Stomach (tissue), 9 donors: ENCODE measurements around the gene SFXN4. TPM values are rescaled to one million over a fixed set of nuclear protein-coding genes. Genes with fewer than 3 reads are reported as not detected.
A peak's percentile ranks its signal among the peaks of the same experiment; 100 is the strongest.

Source experiments
- DNase-seq, 2 donors: peaks; one replicate each; pipeline versions ENCODE4 v3.0.0 to v3.0.0-alpha.2; 2013 to 2019
- H3K27ac ChIP-seq, 5 donors: fragments of 200-600 bp in 4 of 5; sonication (generic) in 4 of 5; one replicate each; pipeline ENCODE4 v1.5.1; 2013 to 2019; ENCODE audit warnings: mild to moderate bottlenecking in 1 of 5, moderate library complexity in 1 of 5
- H3K27me3 ChIP-seq, 3 donors: fragments of 200-600 bp; sonication (generic); one replicate each; pipeline ENCODE4 v1.5.1; 2017 to 2019; ENCODE audit warnings: mixed run types in 1 of 3
- H3K36me3 ChIP-seq, 4 donors: fragments of 200-600 bp; sonication (generic); 1 replicate in 3 of 4; 2 replicates in 1 of 4; pipeline ENCODE4 v1.5.1; 2016 to 2019
- H3K4me1 ChIP-seq, 4 donors: fragments of 200-600 bp; sonication (generic); one replicate each; pipeline ENCODE4 v1.5.1; 2016 to 2019
- H3K4me3 ChIP-seq, 4 donors: fragments of 200-600 bp; sonication (generic) in 3 of 4; one replicate each; pipeline ENCODE4 v1.5.1; 2016 to 2019; ENCODE audit warnings: mild to moderate bottlenecking in 1 of 4
- H3K9me3 ChIP-seq, 4 donors: fragments of 200-600 bp; sonication (generic); one replicate each; pipeline ENCODE4 v1.5.1; 2016 to 2019
- CTCF ChIP-seq, 7 experiments: fragments of 450-650 bp in 4 of 7; fragments of 200-600 bp in 3 of 7; sonication (generic) in 3 of 7; IDR thresholded peaks; one replicate each; pipeline ENCODE4 v1.5.1; 2016 to 2019; ENCODE audit warnings: antibody characterized with exemption in 7 of 7, control low read depth in 2 of 7, mild to moderate bottlenecking in 1 of 7
- EP300 ChIP-seq: sonication (generic); formaldehyde crosslinking; IDR thresholded peaks from one replicate; pipeline ENCODE4 v1.6.1; 2017; ENCODE audit warnings: antibody characterized with exemption
- POLR2A ChIP-seq, 4 donors: fragments of 450-650 bp; IDR thresholded peaks; one replicate each; pipeline ENCODE4 v1.6.1; 2016; ENCODE audit warnings: antibody characterized with exemption in 4 of 4, control low read depth in 2 of 4, mild to moderate bottlenecking in 1 of 4, moderate library complexity in 1 of 4
- POLR2AphosphoS5 ChIP-seq, 3 donors: sonication (generic); formaldehyde crosslinking; IDR thresholded peaks; one replicate each; pipeline ENCODE4 v1.6.1; 2016; ENCODE audit warnings: antibody characterized with exemption in 3 of 3
- WGBS, 5 donors: extraction: QIAGEN DNeasy Blood & Tissue Kit in 3 of 5; methylation state at CpG; one replicate each; pipeline versions ENCODE4 v1.1.5 to v1.1.7; 2013 to 2018; 5-methylcytosine and 5-hydroxymethylcytosine counted together
- intact Hi-C: fragments of 100-400 bp; cut with DNase I; formaldehyde crosslinking; loops from one replicate; pipeline ENCODE4 v1.15.1; 2023; ENCODE audit warnings: low total_unique reads
- polyA plus RNA-seq, 3 donors: library from polyadenylated mRNA; stranded (reverse); fragments of 200-250 nt; gene quantifications; one replicate each; pipeline ENCODE4 v1.2.3, GENCODE V29; 2013
- total RNA-seq, 5 donors: library from RNA; depleted of rRNA; stranded (reverse); fragments of >200 nt; gene quantifications; one replicate each; pipeline versions ENCODE4 v1.1.0 to v1.2.3, GENCODE V29; 2014 to 2016
- donor health status: healthy with polysubstance abuse.
- donor health status: Bipolar disorder and iron deficiency.
- donor health status: healthy.

Gene SFXN4
- total and polyA plus RNA-seq, 8 donors, result 2.7 to 72.7 (median 24.8) TPM

- Histone ChIP-seq H3K27ac (peak within 1 kb of the TSS; percentile 86 to 96 (median 94)), H3K36me3 (peaks cover 13 to 33% (median 24%) of the 10 kb centered on the region in 4 donors), H3K9me3 (no peaks in the 10 kb centered on the region), H3K27me3 (no peaks in the 10 kb centered on the region), H3K4me1 (peaks cover 9 to 44% (median 29%) of the 10 kb centered on the region in 4 donors), H3K4me3 (peak within 1 kb of the TSS; percentile 54 to 94 (median 84))
- DNase-seq, result peak; percentile 93 to 98
- WGBS, 5 donors, result 0 to 1% (median 0%) methylated on average over 14 to 45 of the region's 45 CpGs
- TF ChIP-seq POLR2AphosphoS5 (IDR thresholded peaks at IDR 0.05) (peak; percentile 3 to 93 (median 85)), CTCF (IDR thresholded peaks at IDR 0.05) (peak in 3 of 7 experiments; percentile 10 to 42 (median 17)), POLR2A (IDR thresholded peaks at IDR 0.05) (peak in 2 of 4 donors; percentile 6 to 43), EP300 (no peak)
- intact Hi-C loops, result no loop called here
These were observed 13.0 kb upstream of the SFXN4 start, which contains the start of gene PRDX3 for GRCh38 chr10:119178372-119179119. PRDX3 (minus strand) TSS chr10:119178812; CDS start chr10:119178790, 22 bp downstream.

DNA sequence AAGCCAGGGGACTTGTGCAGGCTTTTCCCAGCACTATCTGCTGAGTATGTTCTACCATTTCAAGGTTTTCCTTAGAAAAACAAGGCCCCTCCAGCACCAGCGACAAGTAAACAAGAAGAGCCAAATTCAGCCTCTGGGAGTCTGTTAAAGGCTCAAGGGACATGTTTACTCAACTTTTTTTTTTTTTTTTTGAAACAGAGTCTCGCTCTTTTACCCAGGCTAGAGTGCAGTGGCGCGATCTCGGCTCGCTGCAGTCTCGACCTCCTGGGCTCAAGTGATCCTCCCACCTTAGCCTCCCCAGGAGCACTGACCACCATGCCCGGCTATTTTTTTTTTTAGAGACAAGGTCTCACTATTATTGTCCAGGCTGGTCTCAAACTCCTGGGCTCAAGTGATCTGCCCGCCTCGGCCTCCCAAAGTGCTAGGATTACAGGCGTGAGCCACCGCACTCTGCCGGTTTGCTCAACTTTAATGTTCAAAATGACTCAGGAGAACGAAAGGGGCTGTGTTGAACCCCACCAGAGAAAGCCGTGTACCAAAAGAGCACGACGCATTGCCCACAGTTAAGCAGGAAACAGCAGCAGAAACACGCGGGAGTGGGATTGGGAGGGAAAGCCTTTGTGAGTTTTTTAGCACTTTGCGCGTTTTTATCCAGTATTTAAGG lies 12.3 kb upstream of the SFXN4 start:
- H3K4me1 ChIP-seq, result peaks cover 9 to 48% (median 30%) of the 10 kb centered on the region in 4 donors
- peak overlapping the region; percentile 54 to 94 (median 84) for H3K4me3 ChIP-seq
- peaks cover 20 to 40% (median 31%) of the 10 kb centered on the region in 4 donors for H3K36me3 ChIP-seq
- intact Hi-C loops, result no loop called here
- TF ChIP-seq POLR2AphosphoS5 (IDR thresholded peaks at IDR 0.05), result no peak
- no peak for TF ChIP-seq CTCF (IDR thresholded peaks at IDR 0.05)
- TF ChIP-seq POLR2A (IDR thresholded peaks at IDR 0.05), result no peak
- TF ChIP-seq EP300, result no peak
- no peaks in the 10 kb centered on the region for H3K27me3 ChIP-seq
- WGBS, 5 donors, result 6 to 18% (median 7%) methylated on average over 21 of the region's 21 CpGs
- DNase-seq, result no peak
- peak overlapping the region; percentile 86 to 96 (median 94) for H3K27ac ChIP-seq
- H3K9me3 ChIP-seq, result no peaks in the 10 kb centered on the region

DNA sequence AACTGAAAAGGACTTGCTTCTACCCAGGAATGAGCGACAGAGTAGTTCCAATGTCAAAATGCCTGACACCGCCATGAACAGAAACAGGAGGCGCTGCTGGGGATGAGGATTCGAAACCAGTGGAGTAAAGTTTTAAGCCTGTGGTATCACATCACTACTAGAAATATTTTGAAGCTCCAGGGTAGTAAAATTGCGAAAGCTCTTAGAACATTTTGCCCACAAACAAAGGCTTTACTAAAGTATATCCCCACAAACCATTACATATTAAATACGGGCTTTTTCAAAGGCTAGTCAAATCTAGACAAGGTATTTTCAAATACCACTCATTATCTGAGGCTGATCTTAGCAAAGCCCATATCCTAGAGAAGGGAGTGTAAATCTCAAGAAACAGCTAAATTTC lies 10.7 kb upstream of the SFXN4 start:
- Histone ChIP-seq H3K9me3 (no peaks in the 10 kb centered on the region), H3K4me1 (peaks cover 9 to 54% (median 32%) of the 10 kb centered on the region in 4 donors), H3K27me3 (no peaks in the 10 kb centered on the region), H3K27ac (peak overlapping the region in 1 of 5 donors; percentile 55), H3K36me3 (peaks cover 36 to 57% (median 48%) of the 10 kb centered on the region in 4 donors), H3K4me3 (no peak overlapping the region)
- no peak for TF ChIP-seq POLR2AphosphoS5 (IDR thresholded peaks at IDR 0.05)
- TF ChIP-seq EP300, result no peak
- no peak for TF ChIP-seq POLR2A (IDR thresholded peaks at IDR 0.05)
- TF ChIP-seq CTCF (IDR thresholded peaks at IDR 0.05), result no peak
- 86 to 91% (median 89%) methylated on average over 6 of the region's 6 CpGs for WGBS, 5 donors
- intact Hi-C loops, result no loop called here
- DNase-seq, result no peak

DNA sequence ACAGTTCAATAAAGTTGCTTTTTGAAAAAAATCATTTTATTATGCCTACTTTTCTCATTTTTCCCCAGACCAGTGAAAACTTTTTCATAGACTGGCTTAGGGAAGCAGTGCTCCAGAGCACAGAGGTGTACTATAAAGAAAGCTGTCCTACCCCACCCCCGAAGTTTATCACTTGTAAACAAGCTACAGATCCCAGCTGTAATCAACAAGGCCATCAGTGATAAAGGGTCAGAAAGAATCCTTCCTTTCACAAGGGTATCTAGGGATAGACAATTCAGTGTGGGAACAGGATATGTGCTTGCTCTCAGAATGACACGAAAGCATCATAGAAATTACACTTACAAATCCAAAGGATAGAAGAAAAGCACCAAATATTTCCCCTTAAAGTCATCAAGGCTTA lies 8.6 kb upstream of the SFXN4 start:
- Histone ChIP-seq H3K4me3 (no peak overlapping the region), H3K9me3 (no peaks in the 10 kb centered on the region), H3K4me1 (peaks cover 9 to 49% (median 30%) of the 10 kb centered on the region in 4 donors), H3K27me3 (no peaks in the 10 kb centered on the region), H3K36me3 (peaks cover 53 to 77% (median 68%) of the 10 kb centered on the region in 4 donors), H3K27ac (no peak overlapping the region)
- intact Hi-C loops, result no loop called here
- WGBS, 5 donors, result 51 to 74% (median 62%) methylated on average over 2 of the region's 2 CpGs
- DNase-seq, result no peak
- TF ChIP-seq CTCF (IDR thresholded peaks at IDR 0.05) (no peak), EP300 (no peak), POLR2A (IDR thresholded peaks at IDR 0.05) (no peak), POLR2AphosphoS5 (IDR thresholded peaks at IDR 0.05) (no peak)
